ENCODE data around the gene IFNG. TPM values are rescaled to one million over a fixed set of nuclear protein-coding genes. Genes with fewer than 3 reads are reported as not detected.
"Not testable (repeated sequence)": the region's sequence is repeated elsewhere in the genome, so short reads cannot be mapped to it uniquely, and the experiment has no call there.

IFNG gene
- total RNA-seq = 10 to 100 TPM; 53.0 to 69.4 TPM

GRCh38 chr12:68159681-68160304, at the start of gene IFNG:
TSS of gene IFNG (minus strand) at chr12:68159740. CDS start at chr12:68159615, 125 bp downstream.
- Mint-ChIP-seq H3K27ac (peak within 1 kb of the TSS in 1 of 2 donors; percentile 53), H3K9me3 (no peaks in the 10 kb centered on the region)

GRCh38 chr12:68209048-68209728, 49.6 kb upstream of the IFNG start:
- not testable (repeated sequence) for DNase-seq (ENCODE audit: low spot score in 2 of 2); H3K27ac Mint-ChIP-seq; H3K36me3 Mint-ChIP-seq; H3K9me3 Mint-ChIP-seq; ATAC-seq

More at GRCh38 chr12:68159681-68160304, at the start of gene IFNG:
- peaks cover 0 to 4% of the 10 kb centered on the region in 2 donors for H3K36me3 Mint-ChIP-seq
- ATAC-seq (peak in 1 of 2 donors; percentile 8), DNase-seq (ENCODE audit: low spot score in 2 of 2) (no peak)

GRCh38 chr12:68207276-68207675, 47.7 kb upstream of the IFNG start:
- DNase-seq (ENCODE audit: low spot score in 2 of 2) = no peak
- peaks cover 0 to 5% of the 10 kb centered on the region in 2 donors for H3K9me3 Mint-ChIP-seq
- ATAC-seq = no peak
- no peak overlapping the region for H3K27ac Mint-ChIP-seq
- no peaks in the 10 kb centered on the region for H3K36me3 Mint-ChIP-seq

- Mint-ChIP-seq H3K27ac (no peak overlapping the region), H3K36me3 (no peaks in the 10 kb centered on the region), H3K9me3 (peaks cover 0 to 5% of the 10 kb centered on the region in 2 donors)
- DNase-seq (ENCODE audit: low spot score in 2 of 2) (no peak), ATAC-seq (no peak)
Measured at GRCh38 chr12:68206446-68206845, 46.9 kb upstream of the IFNG start.

- DNase-seq (ENCODE audit: low spot score in 2 of 2) (no peak), ATAC-seq (peak in 1 of 2 donors; percentile 21)
- H3K9me3 Mint-ChIP-seq = peaks cover 0 to 8% of the 10 kb centered on the region in 2 donors
- H3K27ac Mint-ChIP-seq = no peak overlapping the region
- peaks cover 0 to 8% of the 10 kb centered on the region in 2 donors for H3K36me3 Mint-ChIP-seq
Measured at GRCh38 chr12:68203460-68203875, 43.9 kb upstream of the IFNG start.

- DNase-seq (ENCODE audit: low spot score in 2 of 2) (no peak), ATAC-seq (peak in 1 of 2 donors; percentile 39)
- Mint-ChIP-seq H3K36me3 (peaks cover 0 to 8% of the 10 kb centered on the region in 2 donors), H3K9me3 (peaks cover 0 to 8% of the 10 kb centered on the region in 2 donors), H3K27ac (no peak overlapping the region)
Measured at GRCh38 chr12:68200854-68201253, 41.3 kb upstream of the IFNG start.

- H3K36me3 Mint-ChIP-seq = peaks cover 0 to 8% of the 10 kb centered on the region in 2 donors
- DNase-seq (ENCODE audit: low spot score in 2 of 2) = no peak
- peak overlapping the region; percentile 42 to 95 for H3K27ac Mint-ChIP-seq
- H3K9me3 Mint-ChIP-seq = peaks cover 0 to 14% of the 10 kb centered on the region in 2 donors
- ATAC-seq = no peak
Measured at GRCh38 chr12:68199127-68199526, 39.6 kb upstream of the IFNG start.

- ATAC-seq (peak; percentile 61 to 84), DNase-seq (ENCODE audit: low spot score in 2 of 2) (no peak)
- Mint-ChIP-seq H3K9me3 (peaks cover 0 to 18% of the 10 kb centered on the region in 2 donors), H3K27ac (peak overlapping the region; percentile 42 to 95), H3K36me3 (peaks cover 0 to 8% of the 10 kb centered on the region in 2 donors)
Measured at GRCh38 chr12:68198507-68199086, 39.1 kb upstream of the IFNG start.

GRCh38 chr12:68190301-68190700, 30.8 kb upstream of the IFNG start:
- ATAC-seq (peak in 1 of 2 donors; percentile 49), DNase-seq (ENCODE audit: low spot score in 2 of 2) (no peak)
- H3K9me3 Mint-ChIP-seq = peaks cover 5 to 39% of the 10 kb centered on the region in 2 donors
- peak overlapping the region in 1 of 2 donors; percentile 91 for H3K27ac Mint-ChIP-seq
- H3K36me3 Mint-ChIP-seq = peaks cover 8 to 32% of the 10 kb centered on the region in 2 donors

GRCh38 chr12:68189821-68190242, 30.3 kb upstream of the IFNG start:
- peaks cover 5 to 43% of the 10 kb centered on the region in 2 donors for H3K9me3 Mint-ChIP-seq

GRCh38 chr12:68185598-68185997, 26.1 kb upstream of the IFNG start:
- DNase-seq (ENCODE audit: low spot score in 2 of 2) (no peak), ATAC-seq (no peak)
- Mint-ChIP-seq H3K9me3 (peaks cover 5 to 29% of the 10 kb centered on the region in 2 donors), H3K36me3 (peaks cover 8 to 30% of the 10 kb centered on the region in 2 donors), H3K27ac (no peak overlapping the region)

More at GRCh38 chr12:68189821-68190242, 30.3 kb upstream of the IFNG start:
- peaks cover 8 to 33% of the 10 kb centered on the region in 2 donors for H3K36me3 Mint-ChIP-seq
- ATAC-seq (peak; percentile 91 to 92), DNase-seq (ENCODE audit: low spot score in 2 of 2) (peak in 1 of 2 donors; percentile 31)
- peak overlapping the region in 1 of 2 donors; percentile 38 for H3K27ac Mint-ChIP-seq

- peak; percentile 88 to 92 for ATAC-seq
- Mint-ChIP-seq H3K9me3 (peaks cover 9 to 17% of the 10 kb centered on the region in 2 donors), H3K27ac (peak overlapping the region; percentile 75 to 86), H3K36me3 (peaks cover 7 to 21% of the 10 kb centered on the region in 2 donors)
- peak in 1 of 2 donors; percentile 52 for DNase-seq (ENCODE audit: low spot score in 2 of 2)
Measured at GRCh38 chr12:68180792-68181744, 21.5 kb upstream of the IFNG start.

GRCh38 chr12:68178774-68179439, 19.4 kb upstream of the IFNG start:
- H3K9me3 Mint-ChIP-seq = peaks cover 9 to 10% of the 10 kb centered on the region in 2 donors
- peaks cover 7 to 18% of the 10 kb centered on the region in 2 donors for H3K36me3 Mint-ChIP-seq
- no peak for ATAC-seq
- DNase-seq (ENCODE audit: low spot score in 2 of 2) = no peak
- H3K27ac Mint-ChIP-seq = peak overlapping the region; percentile 48 to 81

- DNase-seq (ENCODE audit: low spot score in 2 of 2) (no peak), ATAC-seq (no peak)
- H3K9me3 Mint-ChIP-seq = peaks cover 9% of the 10 kb centered on the region in 2 donors
- H3K36me3 Mint-ChIP-seq = peaks cover 7 to 16% of the 10 kb centered on the region in 2 donors
- peak overlapping the region in 1 of 2 donors; percentile 9 for H3K27ac Mint-ChIP-seq
Measured at GRCh38 chr12:68178184-68178583, 18.6 kb upstream of the IFNG start.

GRCh38 chr12:68177562-68177961, 18.0 kb upstream of the IFNG start:
- ATAC-seq (no peak), DNase-seq (ENCODE audit: low spot score in 2 of 2) (no peak)
- H3K36me3 Mint-ChIP-seq = peaks cover 7 to 16% of the 10 kb centered on the region in 2 donors
- peaks cover 9% of the 10 kb centered on the region in 2 donors for H3K9me3 Mint-ChIP-seq
- peak overlapping the region; percentile 9 to 79 for H3K27ac Mint-ChIP-seq

Measured in activated naive CD4-positive, alpha-beta T cell treated with anti-CD3 and anti-CD28 coated beads, Interleukin-2, amount 50 U/mL, for 72 hours (primary cell).